ENCODE data around the gene RNASE9.
"Not testable (repeated sequence)": the region's sequence is repeated elsewhere in the genome, so short reads cannot be mapped to it uniquely, and the experiment has no call there.

Gene RNASE9

GRCh38 chr14:20515846-20516245 is 45.0 kb downstream of the RNASE9 start:
- DNase-seq, result no peak

GRCh38 chr14:20512177-20512905 is 48.5 kb downstream of the RNASE9 start:
- DNase-seq, result no peak

- no peak for DNase-seq
Measured at GRCh38 chr14:20508367-20508766, 52.5 kb downstream of the RNASE9 start.

- not testable (repeated sequence) for DNase-seq
Measured at GRCh38 chr14:20507537-20507936, 53.3 kb downstream of the RNASE9 start.

DNA sequence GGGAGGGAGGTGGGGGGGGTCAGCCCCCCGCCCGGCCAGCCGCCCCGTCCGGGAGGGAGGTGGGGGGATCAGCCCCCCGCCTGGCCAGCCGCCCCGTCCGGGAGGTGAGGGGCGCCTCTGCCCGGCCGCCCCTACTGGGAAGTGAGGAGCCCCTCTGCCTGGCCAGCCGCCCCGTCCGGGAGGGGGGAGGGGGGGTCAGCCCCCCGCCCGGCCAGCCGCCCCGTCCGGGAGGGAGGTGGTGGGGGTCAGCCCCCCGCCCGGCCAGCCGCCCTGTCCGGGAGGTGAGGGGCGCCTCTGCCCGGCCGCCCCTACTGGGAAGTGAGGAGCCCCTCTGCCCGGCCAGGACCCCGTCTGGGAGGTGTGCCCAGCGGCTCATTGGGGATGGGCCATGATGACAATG is 54.1 kb downstream of the RNASE9 start:
- not testable (repeated sequence) for DNase-seq

DNA sequence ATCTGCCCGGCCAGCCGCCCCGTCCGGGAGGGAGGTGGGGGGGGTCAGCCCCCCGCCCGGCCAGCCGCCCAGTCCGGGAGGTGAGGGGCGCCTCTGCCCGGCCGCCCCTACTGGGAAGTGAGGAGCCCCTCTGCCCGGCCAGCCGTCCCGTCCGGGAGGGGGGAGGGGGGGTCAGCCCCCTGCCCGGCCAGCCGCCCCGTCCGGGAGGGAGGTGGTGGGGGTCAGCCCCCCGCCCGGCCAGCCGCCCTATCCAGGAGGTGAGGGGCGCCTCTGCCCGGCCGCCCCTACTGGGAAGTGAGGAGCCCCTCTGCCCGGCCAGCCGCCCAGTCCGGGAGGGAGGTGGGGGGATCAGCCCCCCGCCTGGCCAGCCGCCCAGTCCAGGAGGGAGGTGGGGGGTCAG is 54.6 kb downstream of the RNASE9 start:
- DNase-seq, result not testable (repeated sequence)
